Muscle of arm (tissue), 12 donors: ENCODE data around the gene IFNL1. TPM values are rescaled to one million over a fixed set of nuclear protein-coding genes. Genes with fewer than 3 reads are reported as not detected.
"Not testable (repeated sequence)": the region's sequence is repeated elsewhere in the genome, so short reads cannot be mapped to it uniquely, and the experiment has no call there.

Experiments used
- DNase-seq: peaks from one replicate; pipeline ENCODE4 v3.0.0-alpha.2; 2013
- polyA plus RNA-seq, 12 donors: library from polyadenylated mRNA; unstranded; fragments of 120-200 nt; gene quantifications; one replicate each; pipeline ENCODE4 v1.2.1, GENCODE V29; 2013; ENCODE audit not compliant: insufficient read length in 12 of 12

IFNL1 gene
- polyA plus RNA-seq, 12 donors, result not detected

DNA sequence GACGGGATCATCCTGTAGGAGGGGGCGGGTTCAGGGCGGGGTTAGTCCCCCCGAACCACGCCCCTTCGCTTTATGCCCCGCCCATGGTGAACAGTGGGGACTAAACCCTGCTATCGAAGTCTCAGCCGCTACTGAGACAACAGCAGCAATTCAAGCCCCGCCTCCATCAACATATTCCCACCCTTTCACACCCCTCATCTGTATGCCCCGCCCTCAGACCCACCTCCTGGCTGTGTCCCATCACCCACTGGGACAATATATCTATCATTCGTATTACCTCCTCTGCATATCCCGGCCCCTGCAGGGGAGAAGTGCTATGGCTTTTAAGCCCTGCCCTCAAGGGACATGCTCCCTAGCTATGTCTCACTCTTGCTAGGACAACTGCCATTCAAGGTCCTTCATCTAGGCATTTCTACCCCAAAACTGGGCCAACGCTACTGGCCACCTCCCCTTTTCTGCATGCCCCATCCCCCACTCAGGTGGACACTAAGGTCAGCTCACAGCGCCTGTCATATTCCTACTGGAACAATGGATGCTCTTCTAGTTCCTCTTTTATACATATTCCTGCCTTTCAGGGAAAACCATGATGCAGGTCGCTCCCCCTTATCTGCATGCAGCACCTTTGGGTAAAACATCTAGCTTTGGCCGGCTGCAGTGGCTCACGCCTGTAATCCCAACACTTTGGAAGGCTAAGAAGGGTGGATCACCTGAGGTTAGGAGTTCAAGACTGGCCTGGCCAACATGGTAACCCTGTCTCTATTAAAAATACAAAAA is 12.5 kb downstream of the IFNL1 start:
- no peak for DNase-seq

DNA sequence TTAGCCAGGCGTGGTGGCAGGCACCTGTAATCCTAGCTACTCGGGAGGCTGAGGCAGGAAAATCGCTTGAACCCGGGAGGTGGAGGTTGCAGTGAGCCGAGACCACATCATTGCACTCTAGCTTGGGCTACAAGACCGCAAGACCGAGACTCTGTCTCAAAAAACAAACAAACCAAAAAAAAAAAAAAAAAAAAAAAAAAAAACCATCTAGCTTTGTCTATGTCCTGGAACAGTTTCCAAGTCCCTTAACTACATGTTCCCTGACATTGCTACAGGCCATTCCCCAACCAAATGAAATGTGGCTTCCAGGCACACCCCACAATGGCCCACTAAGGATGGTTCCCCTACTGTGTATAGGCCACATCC is 13.1 kb downstream of the IFNL1 start:
- DNase-seq, result not testable (repeated sequence)

DNA sequence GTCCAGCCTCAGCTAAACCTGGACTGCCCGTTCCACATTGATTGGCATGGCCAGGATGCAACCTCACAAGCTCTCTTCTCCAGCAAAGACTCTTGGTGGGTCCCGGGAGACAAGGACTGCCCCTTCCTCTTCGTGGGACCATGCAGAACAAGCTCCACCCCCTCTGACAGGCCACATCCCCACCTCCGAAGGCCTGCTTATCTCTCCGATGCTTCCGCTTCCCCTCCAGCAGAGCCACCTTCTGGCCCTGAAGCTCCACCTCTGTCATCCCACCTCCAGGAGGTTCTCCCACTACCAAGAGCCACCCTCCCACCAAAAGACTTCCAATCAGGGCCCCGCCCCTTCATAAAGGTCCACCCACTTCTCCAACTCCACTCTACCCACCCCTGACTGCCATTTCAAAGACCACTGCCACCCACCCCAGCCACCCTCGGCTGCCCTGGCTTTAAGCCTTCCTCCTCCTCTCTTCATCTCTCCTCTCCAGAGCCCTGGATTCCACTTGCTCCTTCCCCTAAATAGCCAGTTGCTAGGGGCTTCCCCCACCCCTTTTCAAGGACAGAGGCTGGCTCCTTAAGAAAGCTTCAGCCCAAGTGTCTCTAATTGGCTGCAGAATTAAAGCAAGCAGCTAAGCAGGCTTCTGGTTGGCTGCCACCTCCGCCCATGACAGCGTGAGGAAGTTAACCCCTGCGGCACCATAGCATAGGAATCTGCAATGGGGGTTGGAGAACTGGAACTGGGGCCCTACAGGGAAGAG is 14.5 kb downstream of the IFNL1 start:
- no peak for DNase-seq

DNA sequence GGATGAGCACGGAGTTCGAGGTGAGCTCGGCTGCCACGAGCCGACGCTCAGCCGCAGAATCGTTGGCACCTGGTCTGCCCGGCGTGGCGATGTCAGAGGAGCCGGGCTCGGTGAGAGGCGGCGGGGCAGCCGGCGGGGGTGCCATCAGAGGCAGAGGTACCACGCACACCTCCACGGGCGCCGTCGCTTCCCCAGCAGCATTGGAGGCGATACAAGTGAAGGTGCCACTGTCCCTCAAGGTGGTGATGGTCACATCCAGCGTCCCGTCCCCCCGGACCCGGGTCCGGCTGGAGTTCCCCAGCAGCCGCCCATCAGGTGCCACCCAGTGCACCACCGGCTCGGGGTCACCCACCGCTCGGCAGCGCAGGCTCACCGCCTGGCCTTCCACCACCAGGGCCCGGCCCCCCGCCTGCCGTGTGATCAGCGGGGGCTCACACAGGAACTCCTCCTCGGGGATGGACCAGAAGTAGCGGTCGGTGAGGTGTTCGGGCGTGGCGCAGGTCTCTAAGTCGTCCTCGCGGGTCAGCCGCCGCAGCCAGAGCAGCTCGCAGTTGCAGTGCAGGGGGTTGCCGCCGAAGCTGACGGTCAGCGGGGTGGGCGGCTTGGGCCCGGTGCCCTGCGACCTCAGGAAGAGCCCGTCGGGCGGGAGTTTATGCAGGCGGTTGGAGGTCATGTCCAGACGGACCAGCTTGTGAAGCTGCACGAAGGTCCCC is 18.0 kb downstream of the IFNL1 start:
- DNase-seq, result no peak

DNA sequence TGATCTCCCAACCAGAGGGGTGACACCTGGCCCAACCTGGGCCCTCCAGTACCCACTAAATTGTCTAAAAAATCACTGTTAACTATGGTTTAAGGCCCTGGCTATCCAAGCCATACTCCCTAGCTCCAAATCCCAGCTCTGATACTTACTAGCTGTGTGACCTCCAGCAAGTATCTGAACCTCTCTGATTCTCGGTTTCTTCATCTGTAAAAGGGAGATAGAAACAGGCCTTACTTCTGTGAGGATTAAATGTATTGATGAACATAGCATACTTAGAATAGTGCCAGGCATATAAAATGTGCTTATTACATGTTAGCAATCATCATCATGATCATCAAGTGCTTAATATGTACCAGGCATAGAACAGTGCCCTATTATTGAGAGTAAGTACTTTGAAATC is 19.7 kb downstream of the IFNL1 start:
- no peak for DNase-seq

DNA sequence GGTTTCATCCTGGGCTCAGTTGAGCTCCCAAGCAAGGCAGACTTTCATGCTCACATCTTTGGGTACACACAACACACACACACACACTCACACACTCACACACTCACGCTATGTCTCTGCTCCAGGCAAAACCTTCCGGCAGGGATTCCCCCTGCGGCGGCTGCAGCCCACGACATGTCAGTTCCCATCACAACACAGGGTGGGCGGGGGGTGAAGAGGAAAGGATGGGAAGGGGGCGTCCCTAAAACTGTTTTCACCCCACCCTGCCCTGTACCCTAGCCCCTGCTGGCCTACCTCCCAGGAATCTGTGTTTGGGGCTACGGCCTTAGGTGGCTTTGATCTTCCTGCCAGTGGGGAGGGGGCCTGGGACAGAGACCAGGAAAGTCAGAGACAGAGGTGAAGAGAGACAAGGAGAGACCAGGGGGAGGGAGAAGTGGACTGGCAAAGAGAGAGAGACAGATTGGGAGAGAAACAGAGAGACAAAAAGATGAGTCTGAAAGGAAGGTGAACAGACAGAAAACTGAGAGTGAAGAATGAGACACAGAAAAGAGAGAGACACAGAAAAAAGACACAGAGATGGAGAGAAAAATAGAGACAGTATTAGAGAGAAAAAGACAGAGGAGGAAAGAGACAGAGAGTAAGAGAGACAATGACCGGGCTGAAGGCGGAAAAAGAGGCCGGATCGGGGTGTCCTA is 20.6 kb downstream of the IFNL1 start:
- no peak for DNase-seq

DNA sequence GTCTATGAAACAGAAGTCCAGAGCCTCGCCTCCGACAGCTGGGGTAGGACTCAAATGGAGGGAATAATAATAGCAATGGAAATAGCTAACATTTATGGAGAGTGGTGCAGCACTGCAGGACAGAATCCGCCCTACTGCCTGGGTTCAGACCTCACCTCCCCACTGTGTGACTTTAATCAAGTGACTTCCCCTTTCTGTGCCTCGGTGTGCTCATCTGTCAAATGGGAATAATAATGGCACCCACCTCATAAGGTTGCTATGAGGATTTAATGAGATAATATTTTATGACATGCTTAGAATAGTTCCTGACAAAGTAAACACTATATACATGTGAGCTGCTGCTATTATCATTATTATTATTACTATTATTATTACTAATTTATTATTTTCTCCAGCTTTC is 21.3 kb downstream of the IFNL1 start:
- DNase-seq, result no peak

DNA sequence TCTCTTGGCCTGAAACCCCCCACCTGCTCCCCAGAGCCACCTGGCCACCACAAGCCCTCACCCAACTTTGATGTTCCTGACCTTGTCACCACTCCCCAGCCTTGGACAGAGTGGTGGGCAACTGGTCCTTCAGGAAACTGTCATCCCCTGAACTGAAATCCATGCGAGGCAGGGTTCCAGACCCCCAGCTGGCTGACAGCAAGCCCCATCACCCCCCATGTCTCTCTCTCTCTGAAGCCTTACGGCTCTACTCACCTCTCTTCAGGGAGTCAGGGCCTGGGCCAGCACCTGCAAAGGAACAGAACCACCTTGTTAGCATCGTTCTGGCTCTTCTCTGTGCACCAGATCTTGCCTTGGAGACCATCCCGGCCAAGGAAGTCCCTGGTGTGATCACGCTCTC is 21.9 kb downstream of the IFNL1 start:
- DNase-seq, result no peak

DNA sequence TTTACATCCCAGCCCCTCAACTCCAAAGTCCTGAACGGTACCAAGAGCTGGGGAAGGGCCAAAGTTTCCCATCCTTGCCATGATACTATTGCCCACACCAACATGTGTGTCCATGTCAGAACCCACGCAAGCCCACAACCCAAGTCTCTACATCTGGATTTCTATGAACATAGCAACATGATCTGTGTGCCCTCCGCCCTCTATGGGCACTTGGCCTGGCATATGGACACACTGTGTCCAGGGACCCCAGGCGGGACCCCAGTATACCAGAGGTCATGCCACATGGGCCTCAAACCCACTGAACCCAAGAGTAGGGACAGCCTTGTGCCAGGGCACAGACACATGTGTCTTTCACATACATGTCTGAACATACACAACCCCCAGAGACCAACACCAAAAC is 22.5 kb downstream of the IFNL1 start:
- DNase-seq, result no peak

DNA sequence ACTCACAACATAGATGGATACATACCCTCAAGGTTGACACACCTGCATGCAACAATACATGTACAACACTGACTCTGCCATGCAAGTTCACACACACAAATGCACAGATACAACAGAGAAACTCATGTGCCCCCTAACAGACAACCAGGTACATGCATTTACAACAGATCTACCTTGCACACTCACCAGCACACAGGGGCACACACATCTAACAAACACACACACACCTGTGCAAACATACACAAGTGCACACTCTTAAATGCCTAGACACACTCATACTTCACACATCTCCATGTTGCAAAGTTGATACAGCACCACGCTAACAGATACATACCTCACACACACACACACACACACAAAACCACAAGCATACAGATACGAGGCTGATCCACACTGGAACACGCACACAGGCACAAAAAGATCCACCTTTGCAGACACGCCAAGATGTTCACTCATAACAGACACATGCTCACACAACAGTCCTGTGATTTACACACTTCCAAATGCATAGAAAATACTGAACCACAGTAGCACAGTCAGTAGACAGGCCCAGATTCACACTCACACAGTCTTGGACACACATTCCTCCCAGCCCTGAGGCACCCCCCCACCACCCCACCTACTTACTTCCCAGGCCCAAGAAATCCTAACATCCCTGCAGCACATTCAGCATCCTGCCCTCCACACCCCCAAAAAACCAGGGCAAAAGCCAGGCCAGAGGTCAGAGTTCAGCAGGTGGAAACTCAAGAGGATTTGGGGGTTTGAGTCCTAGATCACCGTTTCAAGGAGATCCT is 23.1 kb downstream of the IFNL1 start:
- no peak for DNase-seq

DNA sequence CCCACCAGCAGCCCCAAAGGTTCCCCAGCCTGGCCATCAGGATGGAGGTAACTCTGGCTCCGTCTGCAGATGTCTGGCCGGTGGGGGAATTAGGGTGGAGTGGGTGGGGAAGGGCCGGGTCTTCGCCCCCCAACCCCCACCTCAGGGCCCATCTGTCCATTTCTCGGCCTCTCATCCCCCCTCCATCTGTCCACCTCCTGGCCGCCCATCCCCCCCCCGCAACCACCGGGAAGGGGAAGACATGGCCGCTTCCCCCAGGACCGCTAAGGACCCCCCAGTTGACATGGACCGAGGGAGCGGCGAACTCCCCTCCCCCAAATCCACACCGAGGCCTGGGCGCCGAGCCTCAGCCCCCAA is 23.7 kb downstream of the IFNL1 start:
- no peak for DNase-seq

DNA sequence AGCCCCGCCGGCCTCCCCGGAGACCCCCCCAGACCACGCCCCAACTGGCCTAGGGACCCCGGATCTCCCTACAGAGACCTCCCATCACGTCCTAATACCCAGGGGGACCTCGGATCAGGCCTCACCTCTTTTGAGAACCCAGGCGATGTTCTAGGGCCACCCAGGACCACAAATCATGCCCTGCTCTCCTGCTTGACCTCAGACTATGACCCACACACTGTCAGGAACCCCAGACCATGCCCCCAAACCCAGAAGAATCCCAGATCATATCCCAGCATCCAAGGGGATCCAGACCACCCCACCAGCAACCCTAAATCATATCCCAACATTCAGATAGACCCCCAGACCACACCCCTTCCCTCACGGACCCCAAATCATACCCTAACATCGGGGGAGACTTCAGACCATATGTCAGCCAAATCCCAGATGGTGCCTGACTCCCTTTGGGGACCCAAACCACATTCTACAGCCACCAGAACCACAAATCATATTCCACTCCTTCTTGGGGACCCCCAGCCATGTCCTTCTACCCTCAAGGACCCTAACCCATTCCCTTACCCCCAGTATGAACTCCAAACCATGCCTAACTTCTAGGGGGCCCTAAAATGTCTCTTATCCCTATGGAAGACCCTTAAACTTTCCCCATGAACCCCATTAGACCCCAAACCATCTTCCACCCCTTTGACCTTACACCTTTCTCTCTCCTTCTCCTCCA is 25.1 kb downstream of the IFNL1 start:
- no peak for DNase-seq

DNA sequence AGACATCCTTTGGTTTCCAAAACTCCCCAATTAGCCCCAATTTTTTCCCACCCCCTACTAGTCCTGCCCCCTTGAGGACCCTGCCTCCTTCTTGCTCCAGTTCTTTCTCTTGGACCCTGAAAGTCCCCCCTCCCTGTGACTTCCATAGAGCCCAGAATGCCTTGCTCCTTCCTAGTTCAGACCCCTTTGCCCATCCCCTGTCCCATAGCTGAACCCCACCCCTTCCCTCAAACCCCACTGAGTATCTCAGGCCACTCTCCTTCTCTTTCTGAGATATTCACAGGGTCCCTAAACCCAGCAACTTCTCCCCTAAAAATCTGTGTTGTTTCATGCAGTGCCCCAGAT is 25.6 kb downstream of the IFNL1 start:
- no peak for DNase-seq

DNA sequence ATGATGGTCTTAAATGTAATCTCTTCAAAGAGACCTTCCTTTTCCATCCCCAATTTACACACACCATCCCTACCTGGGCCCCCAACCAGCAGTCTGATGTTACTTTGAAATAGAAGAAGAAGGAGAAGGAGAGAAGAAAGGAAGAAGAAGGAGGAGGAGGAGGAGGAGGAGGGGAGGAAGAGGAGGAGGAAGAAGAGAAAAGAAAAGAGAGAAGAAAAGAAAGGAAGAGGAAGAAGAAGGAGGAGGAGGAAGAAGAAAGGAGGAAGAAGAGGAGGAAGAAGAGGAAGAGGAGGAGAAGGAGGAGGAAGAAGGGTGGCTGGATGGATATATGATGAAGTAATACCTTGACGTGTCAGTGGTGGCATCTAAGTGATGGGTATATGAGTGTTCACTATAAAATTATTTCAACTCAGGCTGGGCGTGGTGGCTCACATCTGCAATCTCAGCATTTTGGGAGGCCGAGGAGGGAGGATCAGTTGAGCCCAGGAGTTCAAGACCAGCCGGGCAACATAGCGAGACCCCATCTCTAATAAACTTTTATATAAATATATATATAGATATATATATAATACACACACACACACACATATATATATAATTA is 28.1 kb downstream of the IFNL1 start:
- no peak for DNase-seq

DNA sequence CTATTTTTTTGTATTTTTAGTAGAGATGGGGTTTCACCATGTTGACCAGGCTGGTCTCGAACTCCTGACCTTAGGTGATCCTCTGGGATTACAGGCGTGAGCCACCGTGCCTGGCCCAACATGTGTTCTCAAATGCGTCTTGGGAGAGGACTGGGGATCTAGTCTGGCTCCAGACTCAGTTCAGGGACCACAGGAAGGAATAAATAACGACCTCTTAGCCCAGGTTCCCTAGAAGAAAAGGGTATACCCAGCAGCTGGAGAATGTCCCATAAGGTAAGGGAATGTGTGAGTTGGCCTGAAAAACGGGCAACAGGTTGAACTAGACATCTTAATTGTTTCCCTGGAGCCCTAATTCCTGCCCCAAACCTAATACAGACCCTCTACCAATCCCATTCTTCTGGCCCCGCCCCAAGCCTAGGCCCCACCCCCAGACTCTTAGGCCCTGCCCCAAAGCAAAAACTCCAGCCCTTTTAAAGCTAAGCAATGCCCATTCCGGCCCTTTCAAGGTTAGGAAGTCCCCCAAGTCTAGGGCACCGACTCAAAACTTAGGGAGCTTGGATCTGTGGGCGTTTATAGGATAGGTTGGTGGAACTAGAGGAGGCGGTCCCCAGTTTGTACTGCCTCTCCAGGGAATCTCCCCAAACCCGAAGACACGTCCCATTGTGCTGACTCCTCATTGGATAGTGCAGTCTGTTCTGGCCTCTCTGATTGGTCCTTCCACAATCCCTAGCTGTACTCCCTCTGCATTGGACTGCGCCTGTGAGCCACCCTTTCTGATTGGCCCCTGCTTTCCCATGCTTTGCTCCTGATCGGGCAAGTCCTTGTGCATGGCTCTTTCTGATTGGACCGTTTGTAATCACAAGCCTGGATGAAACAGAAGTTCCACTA is 29.8 kb downstream of the IFNL1 start:
- no peak for DNase-seq

DNA sequence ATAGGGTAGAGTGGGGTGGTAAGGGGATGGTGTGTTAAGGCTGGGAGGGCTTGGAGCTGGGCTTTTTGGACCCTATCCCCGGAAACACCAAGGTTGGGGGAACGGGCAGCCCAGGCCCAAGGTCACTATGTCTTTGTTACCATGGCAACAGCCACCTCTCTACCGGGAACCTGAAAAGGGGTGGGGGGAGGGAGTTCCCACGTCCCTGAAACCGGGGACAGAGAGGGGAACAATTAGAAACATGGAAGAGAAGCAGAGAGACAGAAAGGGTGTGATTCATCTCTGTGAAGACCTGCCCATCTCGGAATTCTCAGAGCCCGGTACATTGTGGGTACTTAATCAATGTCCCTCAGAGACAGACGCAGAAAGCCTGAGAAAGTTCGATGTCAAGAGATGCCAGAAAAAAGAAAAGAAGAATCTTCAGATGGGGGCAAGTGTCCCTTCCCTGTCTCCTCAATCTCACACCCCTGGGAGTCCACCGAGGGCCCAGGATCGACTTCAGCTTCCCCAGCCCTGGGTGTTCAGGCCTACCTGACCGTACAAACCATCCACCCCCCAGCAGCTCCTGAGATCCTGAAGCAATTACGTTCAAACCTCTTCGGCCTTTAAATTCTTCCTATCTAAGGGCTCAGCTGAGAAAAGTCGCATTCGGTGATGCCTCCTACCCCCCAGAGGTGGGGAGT is 31.3 kb downstream of the IFNL1 start:
- no peak for DNase-seq

DNA sequence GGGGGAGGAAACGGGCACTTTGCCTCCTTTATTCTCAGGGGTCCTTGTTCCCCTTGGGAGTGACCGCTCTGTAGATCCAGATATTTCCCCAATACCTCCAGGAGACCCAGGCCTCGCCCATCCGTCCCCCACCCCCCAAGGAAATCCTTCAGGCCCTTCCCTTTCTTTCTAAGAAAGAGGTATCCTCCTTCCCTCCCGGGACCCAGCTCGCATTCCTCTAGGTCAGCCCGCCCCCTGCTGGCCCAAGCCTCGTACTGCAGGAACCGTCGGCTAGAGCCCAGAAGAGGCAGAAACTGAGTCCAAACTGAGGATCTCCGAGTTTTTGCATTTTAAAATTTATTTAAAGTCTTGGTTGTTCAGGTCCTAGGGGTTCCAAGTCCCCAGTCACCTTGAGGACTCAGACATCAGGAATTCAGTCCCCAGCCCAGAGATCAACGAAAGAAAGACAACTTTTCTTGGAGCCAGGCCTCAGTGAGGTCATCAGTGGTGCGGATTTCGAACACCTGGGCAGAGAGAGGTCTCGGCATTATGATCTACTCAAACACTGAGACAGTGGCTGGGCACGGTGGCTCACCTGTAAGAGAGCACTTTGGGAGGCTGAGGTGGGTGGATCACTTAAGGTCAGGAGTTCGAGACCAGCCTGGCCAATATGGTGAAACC is 32.0 kb downstream of the IFNL1 start:
- DNase-seq, result peak; percentile 89

DNA sequence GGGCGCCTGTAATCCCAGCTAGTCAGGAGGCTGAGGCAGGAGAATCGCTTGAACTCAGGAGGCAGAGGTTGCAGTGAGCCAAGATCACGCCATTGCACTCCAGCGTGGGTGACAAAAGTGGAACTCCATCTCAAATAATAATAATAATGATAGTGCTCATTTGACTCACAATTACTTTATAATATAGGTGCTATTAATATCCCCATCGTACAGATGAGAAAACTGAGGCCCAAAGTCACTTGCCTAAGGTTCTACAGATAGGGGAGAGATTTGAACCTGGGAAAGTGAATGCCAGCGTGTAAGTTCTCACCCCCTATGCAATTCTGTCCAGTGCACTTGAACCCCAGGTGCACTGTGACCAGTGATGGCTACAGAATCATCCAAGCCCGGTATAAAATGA is 33.7 kb downstream of the IFNL1 start:
- DNase-seq, result no peak
